ENCODE data around the gene COQ4.
"Not testable (repeated sequence)": the region's sequence is repeated elsewhere in the genome, so short reads cannot be mapped to it uniquely, and the experiment has no call there.

Gene COQ4

DNA sequence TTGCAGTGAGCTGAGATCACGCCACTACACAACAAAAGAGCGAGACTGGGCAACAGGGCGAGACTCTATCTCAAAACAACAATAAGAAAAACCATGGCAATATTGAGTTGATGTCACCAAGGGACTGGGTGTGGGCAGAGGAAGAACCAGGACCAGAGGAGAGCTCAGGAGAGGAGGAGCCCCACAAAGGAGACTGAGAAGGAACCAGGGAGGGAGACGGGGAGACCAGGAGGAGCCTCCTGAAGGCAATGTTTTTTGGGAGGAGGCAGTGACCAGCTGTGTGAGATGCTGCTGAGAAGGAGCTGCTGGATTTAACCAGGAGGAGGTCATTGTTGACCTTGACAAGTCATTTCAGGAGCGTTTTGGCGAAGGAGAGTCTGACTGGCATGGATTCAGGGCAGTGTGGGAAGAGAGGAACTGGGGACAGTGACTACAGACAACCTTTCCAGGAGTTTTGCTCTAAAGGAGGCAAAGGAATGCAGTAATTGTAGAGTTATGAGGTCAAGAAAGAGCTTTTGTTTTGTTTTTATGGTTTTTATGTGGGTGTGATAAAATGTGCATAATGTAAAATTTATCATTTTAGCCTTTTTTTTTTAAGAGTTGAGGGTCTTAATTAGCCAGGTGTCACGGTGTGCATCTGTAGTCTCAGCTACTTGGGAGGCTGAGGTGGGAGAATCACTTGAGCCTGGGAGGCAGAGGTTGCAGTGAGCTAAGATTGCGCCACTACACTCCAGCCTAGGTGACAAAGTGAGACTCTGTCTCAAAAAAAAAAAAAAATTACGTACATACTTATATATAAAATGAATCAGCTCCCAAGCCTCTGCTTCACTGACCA lies 18.3 kb upstream of the COQ4 start:
- DNase-seq, result no peak

DNA sequence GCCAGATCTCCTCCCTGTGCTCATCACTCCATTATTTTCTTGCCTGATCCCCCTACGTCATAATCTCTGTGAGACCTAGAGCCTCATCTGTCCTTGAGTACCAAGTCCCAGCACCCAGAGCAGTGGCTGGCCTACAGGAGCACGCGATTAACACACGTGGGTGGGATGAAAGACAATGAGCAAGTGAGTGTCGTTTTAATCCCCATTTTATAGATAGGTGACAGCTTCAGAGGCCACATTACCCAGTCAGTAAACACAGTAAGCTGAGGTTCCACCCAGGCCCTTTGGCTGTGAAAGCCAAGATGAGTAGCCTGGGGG lies 17.7 kb upstream of the COQ4 start:
- DNase-seq, result no peak

DNA sequence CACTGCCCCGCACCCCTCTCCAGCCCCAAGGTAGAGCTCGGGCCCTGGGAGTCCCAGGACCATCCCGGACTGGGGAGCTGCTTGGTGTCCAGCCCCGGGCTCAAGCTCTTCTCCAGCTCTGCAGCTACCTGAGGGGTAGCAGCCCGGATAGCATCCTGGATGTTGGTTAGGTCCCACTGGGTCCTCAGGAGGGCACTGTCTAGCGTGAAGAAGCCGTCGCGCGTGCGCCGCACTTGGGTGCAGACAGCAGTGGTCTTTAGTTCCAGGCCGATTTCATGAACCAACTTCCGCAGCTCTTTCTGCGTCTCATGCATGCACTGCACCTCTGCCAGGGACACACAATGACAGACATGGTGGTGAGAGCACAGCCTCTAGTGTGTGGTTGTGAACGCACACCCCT lies 13.1 kb upstream of the COQ4 start:
- DNase-seq, result no peak

DNA sequence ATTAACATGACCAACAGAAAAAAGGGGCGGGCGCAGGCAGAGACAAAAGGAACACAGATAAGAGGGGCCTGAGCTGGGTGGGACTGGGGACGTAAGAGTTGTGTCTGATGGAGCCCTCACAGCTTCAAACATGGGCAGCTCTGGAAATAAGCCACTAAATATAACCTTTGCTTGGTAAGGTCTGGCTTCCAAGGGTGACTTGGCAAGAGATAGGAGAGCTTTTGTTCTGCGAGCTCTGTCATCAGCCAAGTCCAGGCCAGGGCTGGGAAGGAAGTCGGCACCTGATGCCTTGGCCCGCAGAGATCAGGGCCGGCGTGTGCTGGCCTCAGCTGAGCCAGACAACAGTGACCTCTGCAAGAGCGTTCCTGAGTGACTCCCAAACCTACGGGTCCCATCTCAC lies 12.2 kb upstream of the COQ4 start:
- DNase-seq, result peak; percentile 25

DNA sequence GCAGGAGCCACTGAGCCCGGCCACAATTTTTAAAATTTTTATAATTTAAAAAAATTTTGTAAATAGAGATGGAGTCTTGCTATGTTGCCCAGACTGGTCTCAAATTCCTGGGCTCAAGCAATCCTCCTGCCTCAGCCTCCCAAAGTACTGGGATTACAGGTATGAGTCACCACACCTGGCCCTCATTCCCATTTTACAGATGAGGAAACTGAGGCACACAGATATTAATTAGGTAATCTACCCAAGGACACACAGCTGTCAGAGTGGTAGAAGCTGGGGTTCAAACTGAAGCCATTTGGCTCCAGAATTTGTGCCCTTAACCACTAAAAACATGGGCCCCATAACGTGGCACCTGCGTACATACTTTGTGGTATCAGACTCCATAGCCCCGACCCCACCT lies 7.9 kb upstream of the COQ4 start:
- DNase-seq, result no peak

DNA sequence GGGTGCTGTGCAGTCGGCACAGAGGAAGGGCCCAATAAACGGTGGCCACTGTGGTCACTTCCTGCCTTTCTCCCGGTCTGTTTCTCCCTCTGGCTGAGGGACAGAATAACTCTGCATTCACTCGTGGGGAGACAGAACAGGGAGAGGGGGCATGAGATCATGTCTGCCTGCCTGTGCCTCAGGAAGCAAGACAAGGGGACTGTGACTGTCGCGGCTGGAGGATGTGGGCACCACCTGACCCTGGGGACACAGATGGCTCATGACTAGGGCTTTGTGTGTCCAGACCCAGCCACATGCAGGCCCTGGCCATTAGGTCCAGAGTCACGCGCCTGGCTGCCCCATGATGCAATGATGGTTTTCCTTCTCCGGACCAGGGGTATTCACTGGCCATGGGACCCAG lies 6.2 kb upstream of the COQ4 start:
- no peak for DNase-seq

DNA sequence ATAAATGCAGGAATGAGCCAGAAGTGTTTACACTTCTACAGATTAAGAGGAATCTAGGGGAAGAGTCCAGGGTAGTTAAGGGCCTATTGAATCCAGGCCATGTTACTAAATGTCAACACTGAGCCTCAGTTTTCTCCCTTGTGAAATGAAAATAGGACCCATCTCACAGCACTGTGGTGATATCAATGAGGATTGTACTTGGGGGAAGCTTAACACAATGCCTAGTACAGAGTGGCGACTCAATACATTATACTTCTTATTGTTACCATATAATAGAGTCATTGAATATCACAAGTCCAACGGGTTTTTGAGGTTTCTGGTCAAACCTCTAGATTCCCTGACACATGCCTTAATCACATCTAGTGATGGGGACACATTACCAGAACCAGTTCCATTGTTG lies 5.0 kb upstream of the COQ4 start:
- DNase-seq, result no peak

DNA sequence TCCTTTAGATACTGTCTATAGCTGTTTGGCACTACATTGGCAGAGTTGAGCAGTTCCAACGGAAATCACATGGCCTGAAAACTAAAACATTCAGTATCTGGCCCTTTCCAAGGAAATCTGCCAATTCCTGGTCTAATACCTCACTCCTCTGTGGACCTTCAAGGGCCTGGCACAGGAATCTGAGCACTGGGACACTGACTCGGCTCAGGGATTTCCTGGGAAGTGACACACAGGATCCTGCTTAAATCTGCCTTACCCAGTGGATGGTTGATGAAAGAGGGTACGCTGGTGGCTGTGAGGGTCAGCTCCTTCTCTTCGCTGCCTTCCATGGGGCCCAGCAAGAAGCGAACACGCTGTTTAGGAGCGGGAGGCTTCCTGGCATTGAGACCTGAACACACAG lies 1.3 kb upstream of the COQ4 start:
- no peak for DNase-seq

DNA sequence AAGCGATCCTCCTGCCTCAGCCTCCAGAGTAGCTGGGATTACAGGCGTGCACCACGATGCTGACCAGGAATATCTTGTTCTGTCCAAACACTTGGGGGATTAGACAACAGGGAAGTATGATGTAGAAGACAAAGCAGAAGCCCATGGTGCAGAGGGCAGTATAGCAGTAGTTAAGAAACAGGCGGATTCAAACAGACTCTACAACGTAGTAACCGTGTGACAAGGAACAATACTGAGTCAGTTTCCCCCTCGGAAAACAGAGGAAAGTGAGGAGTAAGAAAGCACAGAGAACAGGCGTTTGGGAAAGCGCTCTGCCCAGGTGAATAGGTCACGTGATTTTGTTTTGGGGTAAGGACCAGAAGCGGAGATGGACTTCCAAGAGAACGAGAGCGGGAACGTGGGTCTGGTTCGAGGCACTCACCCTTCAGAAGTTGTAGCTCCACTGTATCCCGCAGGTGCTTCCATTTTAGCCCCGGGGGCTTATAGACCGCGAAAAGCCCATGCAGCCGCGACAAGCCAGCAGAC lies 698 bp upstream of the COQ4 start:
- DNase-seq, result no peak

DNA sequence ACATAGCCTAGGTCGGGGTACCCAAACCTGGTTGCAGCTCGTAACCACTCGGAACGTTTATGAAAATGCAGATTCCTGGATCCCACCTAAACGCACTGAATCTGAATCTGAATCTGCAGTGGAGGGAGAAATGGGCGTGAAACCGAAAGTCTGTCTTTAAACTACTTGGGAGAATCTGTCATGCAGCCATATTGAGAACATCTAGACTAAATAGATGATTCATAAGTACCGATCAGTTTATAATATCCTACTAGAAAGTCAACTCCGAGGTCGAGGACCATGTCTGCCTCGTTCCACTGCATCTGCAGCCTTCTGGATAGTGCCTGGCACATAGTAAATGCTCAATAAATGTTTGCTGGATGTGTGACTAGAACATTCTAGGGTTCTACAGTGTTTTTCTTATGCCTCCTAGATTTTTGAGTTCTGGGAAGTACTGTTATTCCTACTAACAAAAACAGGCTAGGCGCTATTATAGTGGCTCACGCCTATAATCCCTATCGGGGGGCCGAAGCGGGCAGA lies 632 bp downstream of the COQ4 start:
- no peak for DNase-seq

DNA sequence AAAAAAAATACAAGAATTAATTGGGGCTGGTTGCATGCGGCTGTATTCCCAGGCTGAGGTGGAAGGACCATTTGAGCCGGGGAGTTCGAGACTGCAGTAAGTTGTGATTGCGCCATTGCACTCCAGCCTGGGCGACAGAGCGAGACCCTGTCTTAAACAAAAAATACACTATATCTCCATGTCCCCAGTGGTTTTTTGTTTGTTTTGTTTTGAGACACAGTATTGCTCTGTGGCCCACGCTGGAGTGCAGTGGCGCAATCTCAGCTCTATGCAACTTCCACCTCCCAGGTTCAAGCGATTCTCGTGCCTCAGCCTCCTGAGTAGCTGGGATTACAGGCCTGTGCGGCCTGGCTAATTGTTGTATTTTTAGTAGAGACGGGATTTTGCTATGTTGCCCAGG lies 1.2 kb downstream of the COQ4 start:
- no peak for DNase-seq

DNA sequence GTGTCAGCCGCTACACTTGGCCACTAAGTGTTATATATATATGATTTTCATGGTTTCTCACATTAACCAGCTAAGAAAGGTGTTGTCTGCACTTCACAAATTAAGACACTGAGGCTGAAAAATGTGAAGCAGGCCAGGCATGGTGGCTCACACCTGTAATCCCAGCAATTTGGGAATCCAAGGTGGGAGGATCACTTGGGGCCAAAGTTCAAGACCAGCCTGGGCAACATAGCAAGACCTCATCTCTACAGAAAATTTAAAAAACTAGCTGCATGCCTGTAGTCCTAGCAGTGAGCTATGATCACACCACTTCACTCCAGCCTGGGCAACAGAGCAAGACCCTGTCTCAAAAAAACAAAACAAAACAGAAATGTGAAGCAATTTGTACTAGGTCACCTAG lies 1.8 kb downstream of the COQ4 start:
- DNase-seq, result no peak

DNA sequence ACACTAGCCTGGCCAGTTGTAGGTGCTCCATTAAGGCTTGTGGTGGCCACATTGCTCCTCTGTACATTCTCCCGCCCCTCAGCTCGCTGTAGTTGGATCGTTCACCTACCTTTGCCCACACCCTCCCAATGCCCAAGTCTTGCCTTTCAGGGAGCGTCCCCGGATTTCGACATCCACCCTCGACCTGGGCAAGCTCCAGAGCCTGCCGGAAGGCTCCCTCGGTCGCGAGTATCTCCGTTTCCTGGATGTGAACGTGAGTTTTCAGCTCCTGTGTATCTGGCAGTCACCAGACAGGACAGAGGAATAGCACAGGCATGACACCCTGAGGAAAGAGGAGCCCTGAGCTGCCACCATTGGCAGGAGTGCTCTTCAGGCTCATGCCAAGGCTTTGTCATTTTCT lies 3.0 kb downstream of the COQ4 start:
- no peak for DNase-seq

DNA sequence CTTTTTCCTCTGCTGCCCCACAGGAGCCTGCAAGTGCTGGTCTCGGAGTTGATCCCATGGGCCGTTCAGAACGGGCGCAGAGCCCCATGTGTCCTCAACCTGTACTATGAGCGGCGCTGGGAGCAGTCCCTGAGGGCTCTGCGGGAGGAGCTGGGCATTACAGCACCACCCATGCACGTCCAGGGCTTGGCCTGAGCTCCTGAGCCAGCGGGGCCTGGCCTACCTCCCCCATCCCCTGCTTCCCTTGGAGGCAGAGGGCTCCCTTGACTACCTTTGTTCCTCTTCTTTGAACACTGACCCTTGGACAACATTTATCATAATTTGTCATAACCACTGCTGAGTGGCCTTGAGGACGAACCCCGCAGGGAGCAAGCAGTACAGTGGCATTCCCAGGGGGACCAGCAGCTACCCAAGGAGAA lies 10.8 kb downstream of the COQ4 start:
- no peak for DNase-seq

DNA sequence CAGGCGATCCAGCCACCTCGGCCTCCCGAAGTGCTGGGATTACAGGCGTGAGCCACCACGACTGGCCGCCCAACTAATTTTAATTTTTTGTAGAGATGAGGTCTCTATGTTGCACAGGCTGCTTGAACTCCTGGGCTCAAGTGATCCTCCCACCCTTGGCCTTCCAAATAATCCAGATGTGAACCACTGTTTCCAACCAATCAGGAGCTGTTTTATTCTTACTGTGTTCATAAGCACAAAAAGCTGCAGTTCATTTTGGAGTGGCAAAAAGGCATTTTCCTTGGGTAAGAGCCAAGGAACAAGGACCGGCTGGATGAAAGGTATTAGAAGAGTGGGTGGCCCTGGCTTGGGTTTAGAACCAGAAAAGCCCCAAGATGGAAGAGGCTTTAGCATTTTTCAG lies 12.5 kb downstream of the COQ4 start:
- no peak for DNase-seq

DNA sequence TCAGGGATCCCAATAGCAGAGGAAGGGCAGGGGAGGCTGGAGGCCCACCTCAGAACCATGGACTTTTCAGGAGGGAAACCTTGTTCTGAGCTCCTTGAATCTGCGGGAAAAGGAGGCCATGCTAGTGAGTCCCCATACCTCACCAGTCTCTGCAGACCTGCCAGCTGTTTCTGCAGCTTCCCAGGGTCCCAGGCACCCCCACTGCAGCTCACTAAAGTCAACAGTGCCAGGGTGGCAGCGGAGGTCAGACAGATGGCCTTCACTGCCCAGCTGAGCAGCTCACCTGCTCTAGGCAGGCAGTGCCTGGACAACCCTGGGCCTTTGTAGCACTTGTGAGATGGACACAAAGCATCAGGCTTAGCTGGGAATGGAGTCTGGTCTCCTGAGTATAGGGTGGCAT lies 13.3 kb downstream of the COQ4 start:
- DNase-seq, result no peak

DNA sequence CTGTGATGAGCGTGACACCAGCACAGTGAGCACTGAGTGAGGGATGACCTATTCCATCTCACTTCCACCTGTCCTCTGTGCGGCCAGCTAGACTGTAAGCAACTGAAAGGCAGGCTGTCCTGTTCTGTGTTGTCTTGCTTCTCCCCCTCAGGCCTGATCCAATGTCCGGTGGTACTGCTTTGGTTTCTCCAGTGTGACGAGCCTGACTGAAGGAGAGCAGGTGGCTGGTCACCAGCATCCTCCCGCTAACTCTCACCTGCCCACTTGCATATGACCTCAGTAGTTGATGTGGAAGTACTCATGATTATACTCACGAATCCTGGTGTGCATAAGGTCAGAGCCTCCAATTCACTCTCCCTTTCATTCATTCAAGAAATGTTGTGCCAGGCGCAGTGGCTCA lies 15.3 kb downstream of the COQ4 start:
- no peak for DNase-seq

DNA sequence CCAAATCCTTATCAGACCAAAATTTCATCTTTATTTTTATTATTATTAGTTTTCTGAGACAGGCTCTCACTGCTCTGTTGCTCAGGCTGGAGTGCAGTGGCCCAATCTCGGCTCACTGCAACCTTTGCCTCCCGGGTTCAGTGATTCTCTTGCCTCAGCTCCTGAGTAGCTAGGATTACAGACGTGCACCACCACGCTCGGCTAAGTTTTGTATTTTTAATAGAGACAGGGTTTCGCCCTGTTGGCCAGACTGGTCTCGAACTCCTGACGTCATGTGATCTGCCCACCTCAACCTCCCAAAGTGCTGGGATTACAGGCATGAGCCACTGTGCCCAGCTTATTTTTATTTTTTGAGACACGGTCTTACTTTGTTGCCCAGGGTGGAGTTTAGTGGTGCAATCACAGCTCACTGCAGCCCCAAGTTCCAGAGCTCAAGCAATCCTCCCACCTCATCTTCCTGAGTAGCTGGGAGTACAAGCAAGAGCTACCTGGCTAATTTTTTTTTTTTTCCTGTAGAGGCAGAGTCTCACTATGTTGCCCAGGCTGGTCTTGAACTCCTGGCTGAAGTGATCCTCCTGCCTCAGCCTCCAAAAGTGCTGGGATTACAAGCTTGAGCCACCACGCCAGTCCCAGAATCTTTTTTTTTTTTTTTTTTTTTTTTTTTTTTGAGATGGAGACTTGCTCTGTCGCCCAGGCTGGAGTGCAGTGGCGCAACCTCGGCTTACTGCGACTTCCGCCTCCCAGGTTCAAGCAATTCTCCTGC lies 16.4 kb downstream of the COQ4 start:
- not testable (repeated sequence) for DNase-seq

DNA sequence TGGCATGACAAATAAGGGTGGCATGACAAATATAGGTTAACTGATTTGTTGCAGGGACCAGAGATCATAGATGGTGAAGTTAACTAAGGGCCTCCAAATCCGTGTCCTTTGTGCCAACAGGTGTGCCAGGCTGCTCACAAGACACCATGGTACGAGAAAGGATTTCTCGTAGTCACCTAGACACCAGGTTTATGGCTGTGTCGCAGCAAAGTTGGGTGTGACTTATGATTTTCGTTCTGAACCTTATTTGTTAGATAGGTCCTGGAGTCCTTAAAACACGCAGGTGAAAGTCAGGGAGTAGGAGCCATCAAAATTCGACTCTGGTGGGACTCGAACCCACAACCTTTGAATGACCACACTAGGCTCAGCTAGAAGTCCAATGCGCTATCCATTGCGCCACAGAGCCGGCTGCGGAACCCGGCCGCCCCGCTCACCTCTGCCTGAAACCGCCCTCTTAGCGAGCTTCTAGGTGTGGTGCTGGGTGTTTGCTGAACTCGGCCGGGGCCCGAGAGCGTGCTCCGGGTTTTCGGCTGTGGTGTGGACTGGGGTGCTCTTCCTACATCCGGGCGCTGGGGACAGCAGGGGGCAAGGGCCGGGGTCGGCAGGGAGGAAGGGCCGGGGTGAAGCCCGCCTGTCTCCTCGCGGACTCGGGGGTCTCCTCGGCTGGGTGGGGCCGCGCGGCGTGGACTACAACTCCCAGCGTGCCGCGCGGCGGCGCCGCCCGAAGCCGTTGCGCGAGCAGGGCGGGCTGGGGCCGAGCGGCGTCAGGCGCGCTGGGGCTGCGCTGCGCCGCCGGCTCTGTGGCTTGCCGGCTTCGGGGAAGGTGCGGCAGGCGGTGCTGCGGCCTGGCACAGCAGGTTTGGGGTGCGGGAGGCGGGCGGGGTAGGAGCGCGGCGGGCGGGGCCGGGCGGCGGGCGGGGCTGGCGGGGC lies 17.4 kb downstream of the COQ4 start, which contains the start of gene SLC27A4:
TSS of gene SLC27A4 (plus strand) at position 767 of the 930 bp plus-strand sequence. CDS start 2,606 bp downstream, outside the sequence.
- DNase-seq, result peak; percentile 92

DNA sequence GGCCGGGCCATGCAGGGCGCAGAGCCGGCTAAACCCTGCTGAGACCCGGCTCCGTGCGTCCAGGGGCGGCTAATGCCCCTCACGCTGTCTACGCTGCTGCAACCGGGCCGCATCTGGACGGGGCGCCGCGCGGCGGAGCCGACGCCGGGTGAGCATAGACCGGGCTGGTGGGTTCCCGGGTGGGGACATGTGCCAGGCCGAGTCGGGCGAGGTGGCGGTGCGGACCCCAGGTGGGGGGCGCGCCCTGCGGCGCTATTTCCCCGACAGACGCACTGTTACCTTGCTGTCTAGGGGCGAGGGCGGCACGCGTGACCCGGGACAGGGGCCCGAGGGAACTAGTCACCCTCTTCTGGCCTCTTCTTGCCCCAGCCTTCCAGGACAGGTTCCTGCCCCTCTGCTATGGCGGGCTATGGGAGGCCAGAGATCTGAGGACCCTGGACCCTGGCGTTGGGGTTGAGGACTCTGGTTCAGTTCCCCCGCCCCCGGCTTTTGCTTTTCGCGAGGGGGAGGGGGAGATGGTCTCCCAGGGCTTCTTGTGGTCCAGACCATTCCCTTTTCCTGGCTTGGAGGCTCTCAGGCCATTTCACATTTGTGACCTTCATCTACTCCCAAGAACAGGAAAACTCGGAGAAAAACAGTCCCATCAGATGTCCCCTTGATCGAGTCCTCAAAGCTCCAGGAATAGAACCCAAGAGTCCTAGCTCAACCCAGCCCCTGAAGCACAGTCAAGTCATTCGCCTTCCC lies 18.2 kb downstream of the COQ4 start:
- no peak for DNase-seq

DNA sequence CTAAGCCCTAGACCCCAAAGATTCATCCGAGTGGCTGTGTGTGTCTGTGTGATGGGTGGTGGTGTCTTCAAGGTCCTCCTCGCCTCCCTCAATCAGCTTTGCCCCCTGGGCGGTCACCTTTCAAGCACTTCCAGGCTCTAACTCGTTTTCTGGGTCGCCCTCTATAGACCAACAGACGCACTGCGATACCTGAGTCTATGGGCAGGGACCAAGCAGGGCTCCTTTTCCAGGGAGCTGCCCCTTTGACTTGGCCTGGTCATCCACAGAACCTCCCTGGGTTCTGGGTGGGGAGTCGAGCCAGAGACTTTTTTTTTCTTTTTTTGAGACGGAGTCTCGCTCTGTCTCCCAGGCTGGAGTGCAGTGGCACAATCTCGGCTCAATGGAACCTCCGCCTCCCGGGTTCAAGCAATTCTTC lies 18.8 kb downstream of the COQ4 start:
- DNase-seq, result peak; percentile 91
